ENCODE results near the gene NVL. TPM values are rescaled to one million over a fixed set of nuclear protein-coding genes. Genes with fewer than 3 reads are reported as not detected.

Gene NVL
- total and polyA plus RNA-seq, 2 of the 4 experiments (the other 2 are of a cell fraction) = 16.5 to 18.4 TPM

DNA sequence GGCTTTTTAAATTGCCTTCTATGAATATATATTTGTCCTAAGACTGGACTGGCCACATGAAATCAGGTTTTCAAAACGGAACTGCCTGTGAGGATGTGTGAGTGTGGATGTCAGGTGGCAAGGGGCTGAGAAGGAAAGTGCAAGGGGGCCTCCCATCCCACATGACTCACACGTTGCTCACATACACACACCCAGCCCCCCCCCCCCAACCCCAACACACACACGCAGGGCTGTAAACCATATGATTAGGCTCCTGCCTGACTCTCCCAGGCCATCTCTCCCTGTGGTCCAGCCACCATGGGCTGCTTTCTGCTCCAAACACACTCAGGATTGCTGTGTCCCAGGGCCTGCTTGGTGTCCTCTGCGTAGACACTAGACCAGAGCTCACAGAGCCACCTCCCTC, 124.5 kb downstream of the NVL start:
- ATAC-seq (ENCODE audit: low read depth) (peak; percentile 71), DNase-seq (peak; percentile 91)
- Histone ChIP-seq H4K8ac (ENCODE audit: low read depth in 2 of 2, low read length in 2 of 2) (peak overlapping the region in 1 of 2 experiments; percentile 52; a peak in 3 of 4 replicates), H3K9ac (ENCODE audit: low read depth, low read length) (peak overlapping the region; percentile 68), H2BK5ac (ENCODE audit: low read depth, low read length, poor library complexity, severe bottlenecking) (peak overlapping the region; percentile 80), H3K79me1 (ENCODE audit: low read depth in 1 of 2, low read length in 2 of 2) (peaks cover 0 to 4% of the 10 kb centered on the region in 2 experiments; a peak in 2 of 4 replicates), H3K18ac (ENCODE audit: low read depth, low read length) (peak overlapping the region; percentile 96), H3K9me3 (ENCODE audit: control insufficient read depth, insufficient read depth, low read length) (no peaks in the 10 kb centered on the region), H4K5ac (ENCODE audit: low read depth, low read length) (peak overlapping the region; percentile 94), H3K27me3 (ENCODE audit: control insufficient read depth, insufficient read depth, low read length) (no peaks in the 10 kb centered on the region), H2AK9ac (replicated peaks; ENCODE audit: low read depth, low read length, poor library complexity) (peak overlapping the region; percentile 47), H4K20me1 (ENCODE audit: insufficient read depth, low read length) (no peaks in the 10 kb centered on the region), H2BK120ac (ENCODE audit: low read depth, low read length) (peak overlapping the region; percentile 58; the same call in 1 of the 2 replicates), H3K4me1 (ENCODE audit: control insufficient read depth, insufficient read depth, low read length) (peaks cover 16% of the 10 kb centered on the region), H4K91ac (ENCODE audit: insufficient read depth, low read depth, low read length) (peak overlapping the region; percentile 57; the same call in 1 of the 2 replicates), H3K4ac (ENCODE audit: low read depth, low read length) (peak overlapping the region; percentile 80), H3K4me2 (ENCODE audit: low read depth, low read length) (peak overlapping the region; percentile 88), H3K27ac (ENCODE audit: insufficient read depth, low read length) (peak overlapping the region; percentile 75), H3K56ac (ENCODE audit: extremely low read depth, insufficient read depth, low read length) (0 out of 2 replicates have a peak overlapping the region, but pooled peaks have one; percentile 31), H3K4me3 (ENCODE audit: insufficient read depth, low read depth, low read length) (peak overlapping the region; percentile 12), H2BK20ac (ENCODE audit: low read depth, low read length) (peak overlapping the region; percentile 83), H3K9me1 (ENCODE audit: insufficient read depth, low read length) (peaks cover 9% of the 10 kb centered on the region; the same call in 1 of the 2 replicates), H3K23ac (ENCODE audit: low read depth, low read length) (peak overlapping the region; percentile 92; the same call in 1 of the 2 replicates), H3K36me3 (ENCODE audit: control insufficient read depth, insufficient read depth, low read length) (no peaks in the 10 kb centered on the region), H3K14ac (replicated peaks; ENCODE audit: low read depth, low read length) (peak overlapping the region; percentile 64), H2BK15ac (ENCODE audit: low read depth, low read length) (0 out of 3 replicates have a peak overlapping the region, but pooled peaks have one; percentile 18), H2AK5ac (ENCODE audit: low read depth, low read length) (peak overlapping the region; percentile 37; the same call in 1 of the 2 replicates), H2AFZ (replicated peaks; ENCODE audit: low read length, poor library complexity) (peak overlapping the region; percentile 76)
- in situ Hi-C loops (cut with MboI; ENCODE audit: low sequenced_read_pairs) = no loop called here
- intact Hi-C loops (cut with micrococcal nuclease) = no loop called here
- WGBS, 2 experiments (ENCODE audit: extremely low coverage in 2 of 2, insufficient read length in 1 of 2) = 0% methylated on average over 1 of the region's 4 CpGs; no CpG with 5 or more reads in 1 of the 2 experiments
- dilution Hi-C loops (cut with HindIII; ENCODE audit: low sequenced_read_pairs, unreplicated experiment) = no loop called here
- BruUV-seq (replicated peaks) = no TSS peak
- ChIA-PET POLR2A (ENCODE audit: unreplicated experiment) (no interaction called here), CTCF (interaction anchor here (0.6 to 0.7 kb wide), 3 partner anchors 16 to 162 kb away, joined by 3 to 4 read pairs (median 3); no protein-coding TSS in a partner anchor)
- TF ChIP-seq MAZ (IDR thresholded peaks at IDR 0.05; ENCODE audit: borderline replicate concordance, low read depth, low read length) = peak; percentile 39; the same call in 1 of the 2 replicates
- peak; percentile 21; the same call in 1 of the 2 replicates for TF ChIP-seq FOS (IDR thresholded peaks at IDR 0.05; ENCODE audit: low read depth, low read length)
- no peak for TF ChIP-seq CEBPB (IDR thresholded peaks at IDR 0.05; ENCODE audit: low read depth, low read length)

Measured in IMR-90 (cell line).